Measurements from ENCODE around the gene MAP7.

GRCh38 chr6:136415351-136416007 lies 134.7 kb downstream of the MAP7 start:
- no peak for TF ChIP-seq CTCF (IDR thresholded peaks at IDR 0.05)
- no peak for TF ChIP-seq POLR2A (IDR thresholded peaks at IDR 0.05)
